Endodermal cell (in vitro differentiated cells): ENCODE measurements around the gene ADGRB2. TPM values are rescaled to one million over a fixed set of nuclear protein-coding genes. Genes with fewer than 3 reads are reported as not detected.

ENCODE experiments used
- DNase-seq: peaks from one replicate; pipeline ENCODE4 v3.0.0-alpha.2; 2017
- H3K27ac ChIP-seq: 2 replicates; pipeline ENCODE4 v1.5.1; 2013; ENCODE audit warnings: mild to moderate bottlenecking, low read depth, low read length, moderate library complexity
- H3K27me3 ChIP-seq: 2 replicates; pipeline ENCODE4 v1.6.1; 2013; ENCODE audit warnings: mild to moderate bottlenecking, low read length, moderate library complexity; ENCODE audit not compliant: insufficient read depth, control insufficient read depth, poor library complexity, severe bottlenecking
- H3K36me3 ChIP-seq: 2 replicates; pipeline ENCODE4 v1.7.0; 2013; ENCODE audit warnings: mild to moderate bottlenecking, low read length, moderate library complexity; ENCODE audit not compliant: control insufficient read depth, insufficient read depth
- H3K4me1 ChIP-seq: one replicate; pipeline ENCODE4 v1.7.0; 2013; ENCODE audit warnings: low read length; ENCODE audit not compliant: control insufficient read depth, insufficient read depth
- H3K4me3 ChIP-seq: 2 replicates; pipeline ENCODE4 v1.5.1; 2013; ENCODE audit warnings: mild to moderate bottlenecking, low read length, moderate library complexity
- H3K9ac ChIP-seq: 2 replicates; pipeline ENCODE4 v1.6.1; 2013; ENCODE audit warnings: mild to moderate bottlenecking, low read length, moderate library complexity; ENCODE audit not compliant: poor library complexity, severe bottlenecking; ENCODE audit errors: extremely low read depth
- H3K9me3 ChIP-seq: 2 replicates; pipeline ENCODE4 v1.6.1; 2013; ENCODE audit warnings: mild to moderate bottlenecking, low read length, moderate library complexity; ENCODE audit not compliant: control insufficient read depth
- H3K27ac Mint-ChIP-seq: 2 replicates; pipeline ENCODE4 v1.8.0; 2020; ENCODE audit warnings: mixed read lengths
- H3K27me3 Mint-ChIP-seq: 2 replicates; pipeline ENCODE4 v1.8.0; 2021; ENCODE audit warnings: mild to moderate bottlenecking, mixed read lengths; ENCODE audit not compliant: insufficient read depth
- H3K36me3 Mint-ChIP-seq: 2 replicates; pipeline ENCODE4 v1.8.0; 2020; ENCODE audit warnings: low read depth, mixed read lengths
- H3K4me1 Mint-ChIP-seq: 2 replicates; pipeline ENCODE4 v1.8.0; 2020; ENCODE audit warnings: mixed read lengths
- H3K4me3 Mint-ChIP-seq: 2 replicates; pipeline ENCODE4 v1.8.0; 2020; ENCODE audit warnings: mild to moderate bottlenecking, moderate library complexity, mixed read lengths
- H3K9me3 Mint-ChIP-seq: 2 replicates; pipeline ENCODE4 v1.8.0; 2020; ENCODE audit warnings: mild to moderate bottlenecking, mixed read lengths
- WGBS, 2 experiments: methylation state at CpG; one replicate each; pipeline versions ENCODE4 v1.1.5 to v1.1.7; 2013; ENCODE audit warnings: missing lambda C conversion rate in 2 of 2, mixed read lengths in 1 of 2; ENCODE audit not compliant: insufficient coverage in 1 of 2, insufficient read length in 1 of 2; 5-methylcytosine and 5-hydroxymethylcytosine counted together
- microRNA-seq: library from miRNA; unstranded; fragments of <30 nt; microRNA quantifications from one replicate; pipeline ENCODE4 v1.2.0, GENCODE V29; 2020; ENCODE audit warnings: borderline microRNAs expressed
- total RNA-seq, 2 donors: library from RNA; stranded (reverse); fragmentation: NEBNext Ultra II Directional in 1 of 2; extraction: Animal tissue kit (Norgen Biotek cat#: 25700) in 1 of 2; gene quantifications; 2 replicates in 1 of 2; 3 replicates in 1 of 2; pipeline ENCODE4 v1.2.1, GENCODE V29; 2021
- TF ChIP-seq, protein P1 (sequence below): fragments of 200-600 bp; sonication (generic); conservative IDR thresholded peaks from 2 replicates; pipeline ENCODE4 v1.5.0; 2021; ENCODE audit warnings: antibody characterized with exemption, mild to moderate bottlenecking

Gene ADGRB2
- total RNA-seq, 2 donors from 2014 or later = 13.1 to 22.7 TPM

DNA sequence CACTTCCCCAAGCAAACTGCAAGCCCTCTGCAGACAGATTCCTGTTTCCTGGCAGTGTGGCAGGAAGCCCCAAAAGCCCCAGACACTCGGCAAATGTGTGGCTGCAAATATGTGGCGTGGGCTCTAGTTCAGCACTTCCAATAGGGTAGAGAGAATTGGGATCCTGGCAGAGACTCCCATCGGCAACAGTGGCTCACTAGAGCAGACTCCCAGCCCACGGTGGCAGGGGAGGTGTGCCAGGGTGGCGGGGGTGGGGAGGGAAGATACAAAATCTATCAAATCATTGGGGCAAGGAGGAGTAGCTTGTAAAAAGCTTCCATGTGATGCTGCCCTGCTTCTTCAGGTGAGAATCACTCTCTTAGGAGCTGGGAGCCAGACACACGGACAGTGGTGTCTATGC lies 86.2 kb downstream of the ADGRB2 start:
- no peak overlapping the region for H3K4me3 Mint-ChIP-seq
- Histone ChIP-seq H3K27me3 (no peaks in the 10 kb centered on the region), H3K36me3 (no peaks in the 10 kb centered on the region), H3K9ac (no peak overlapping the region), H3K4me1 (peaks cover 6% of the 10 kb centered on the region), H3K4me3 (no peak overlapping the region), H3K27ac (no peak overlapping the region), H3K9me3 (no peaks in the 10 kb centered on the region)
- no peaks in the 10 kb centered on the region for H3K27me3 Mint-ChIP-seq
- H3K27ac Mint-ChIP-seq = no peak overlapping the region
- TF ChIP-seq, protein P1, sequence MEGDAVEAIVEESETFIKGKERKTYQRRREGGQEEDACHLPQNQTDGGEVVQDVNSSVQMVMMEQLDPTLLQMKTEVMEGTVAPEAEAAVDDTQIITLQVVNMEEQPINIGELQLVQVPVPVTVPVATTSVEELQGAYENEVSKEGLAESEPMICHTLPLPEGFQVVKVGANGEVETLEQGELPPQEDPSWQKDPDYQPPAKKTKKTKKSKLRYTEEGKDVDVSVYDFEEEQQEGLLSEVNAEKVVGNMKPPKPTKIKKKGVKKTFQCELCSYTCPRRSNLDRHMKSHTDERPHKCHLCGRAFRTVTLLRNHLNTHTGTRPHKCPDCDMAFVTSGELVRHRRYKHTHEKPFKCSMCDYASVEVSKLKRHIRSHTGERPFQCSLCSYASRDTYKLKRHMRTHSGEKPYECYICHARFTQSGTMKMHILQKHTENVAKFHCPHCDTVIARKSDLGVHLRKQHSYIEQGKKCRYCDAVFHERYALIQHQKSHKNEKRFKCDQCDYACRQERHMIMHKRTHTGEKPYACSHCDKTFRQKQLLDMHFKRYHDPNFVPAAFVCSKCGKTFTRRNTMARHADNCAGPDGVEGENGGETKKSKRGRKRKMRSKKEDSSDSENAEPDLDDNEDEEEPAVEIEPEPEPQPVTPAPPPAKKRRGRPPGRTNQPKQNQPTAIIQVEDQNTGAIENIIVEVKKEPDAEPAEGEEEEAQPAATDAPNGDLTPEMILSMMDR = no peak
- H3K9me3 Mint-ChIP-seq = no peaks in the 10 kb centered on the region
- 82 to 96% methylated on average over 4 to 6 of the region's 6 CpGs for WGBS, 2 experiments
- H3K36me3 Mint-ChIP-seq = no peaks in the 10 kb centered on the region
- no peak for DNase-seq
- H3K4me1 Mint-ChIP-seq = peaks cover 1% of the 10 kb centered on the region

DNA sequence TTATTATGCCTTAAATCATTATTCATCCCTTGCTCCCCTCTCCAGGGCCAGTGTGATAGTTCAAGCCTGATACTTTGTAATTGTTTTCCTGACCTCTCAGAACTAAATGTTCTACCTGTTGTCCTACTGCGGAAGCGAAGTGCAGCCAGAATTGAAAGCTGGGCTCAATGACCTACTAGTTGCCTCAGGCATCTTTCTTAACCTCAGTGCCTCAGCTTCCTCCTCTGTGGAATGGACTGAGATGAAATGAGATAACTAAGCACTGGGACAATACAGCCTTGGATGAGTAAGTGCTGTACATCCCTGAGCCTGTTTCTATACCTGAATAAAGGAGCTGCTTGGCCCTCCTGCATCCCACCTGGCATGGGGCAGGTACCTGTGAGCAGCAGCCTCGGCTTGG lies 86.7 kb downstream of the ADGRB2 start:
- Histone ChIP-seq H3K4me1 (peaks cover 6% of the 10 kb centered on the region), H3K9ac (no peak overlapping the region), H3K9me3 (no peaks in the 10 kb centered on the region), H3K36me3 (no peaks in the 10 kb centered on the region), H3K27me3 (no peaks in the 10 kb centered on the region), H3K4me3 (no peak overlapping the region), H3K27ac (no peak overlapping the region)
- no peaks in the 10 kb centered on the region for H3K27me3 Mint-ChIP-seq
- peaks cover 1% of the 10 kb centered on the region for H3K4me1 Mint-ChIP-seq
- no peak for DNase-seq
- no peaks in the 10 kb centered on the region for H3K36me3 Mint-ChIP-seq
- TF ChIP-seq, protein P1 = no peak
- H3K9me3 Mint-ChIP-seq = no peaks in the 10 kb centered on the region
- WGBS, 2 experiments = 60 to 66% methylated on average over 3 of the region's 3 CpGs
- no peak overlapping the region for H3K4me3 Mint-ChIP-seq
- H3K27ac Mint-ChIP-seq = no peak overlapping the region

Small RNA genes lying within 50 kb of the gene (microRNA-seq; reads per million reads assigned to microRNA genes)
- not detected for gene MIR4254

Other genes with a start within 250 kb of the ADGRB2 start
- gene TINAGL1, start 187.8 kb downstream of the ADGRB2 start, total RNA-seq = 1 to 10 TPM; 3.0 to 3.4 TPM
- not detected for gene HCRTR1, start 146.7 kb downstream of the ADGRB2 start, total RNA-seq
- 10 to 100 TPM; 51.4 to 59.1 TPM for gene PEF1, start 119.5 kb downstream of the ADGRB2 start, total RNA-seq
- gene COL16A1, start 60.3 kb downstream of the ADGRB2 start, total RNA-seq = 1 to 10 TPM; 7.4 to 9.9 TPM
- 1 to 10 TPM; 2.0 to 3.1 TPM for gene SPOCD1, start 51.7 kb upstream of the ADGRB2 start, total RNA-seq
- 100 to 1,000 TPM; 211 TPM for gene PTP4A2, start 174.0 kb upstream of the ADGRB2 start, total RNA-seq
- 100 to 1,000 TPM; 201 to 235 TPM for gene KHDRBS1, start 249.5 kb upstream of the ADGRB2 start, total RNA-seq